ENCODE measurements around the gene MSL1. TPM values are rescaled to one million over a fixed set of nuclear protein-coding genes. Genes with fewer than 3 reads are reported as not detected.

MSL1 gene
- total and polyA plus RNA-seq, 9 of the 15 experiments (the other 6 are each of a cell fraction or from before 2014, with no cell fraction given): 13.8 to 120 (median 61.9) TPM

GRCh38 chr17:40113110-40113906, 8.5 kb upstream of the MSL1 start (continued):
- TF ChIP-seq PATZ1 (CRISPR knock-in tag; IDR thresholded peaks at IDR 0.05; ENCODE audit: borderline replicate concordance) (no peak), HDAC3 (IDR thresholded peaks at IDR 0.05; ENCODE audit: borderline replicate concordance, partially characterized antibody) (no peak), HMG20B (CRISPR knock-in tag; IDR thresholded peaks at IDR 0.05) (no peak), MED1 (CRISPR knock-in tag; IDR thresholded peaks at IDR 0.05; ENCODE audit: borderline replicate concordance) (no peak), FOXK2 (conservative IDR thresholded peaks at IDR 0.05 in 1 of 2, IDR thresholded peaks at IDR 0.05 in 1 of 2; ENCODE audit: low read depth in 2 of 2) (peak; percentile 87 to 91), E2F6 (IDR thresholded peaks at IDR 0.05; ENCODE audit: borderline replicate concordance in 1 of 2, extremely low read depth in 1 of 2, insufficient read depth in 1 of 2, insufficient read length in 1 of 2, low read depth in 1 of 2, low read length in 1 of 2, poor library complexity in 1 of 2, severe bottlenecking in 1 of 2) (peak; percentile 75 to 85), CBX2 (IDR thresholded peaks at IDR 0.05; ENCODE audit: insufficient read depth, low read length, poor library complexity, severe bottlenecking) (no peak), RBBP5 (IDR thresholded peaks at IDR 0.05; ENCODE audit: borderline replicate concordance, insufficient read depth, low read length, poor library complexity, severe bottlenecking) (no peak), HEY1 (CRISPR knock-in tag; IDR thresholded peaks at IDR 0.05; ENCODE audit: borderline replicate concordance) (no peak), KDM4B (IDR thresholded peaks at IDR 0.05; ENCODE audit: borderline replicate concordance in 2 of 2, low read depth in 1 of 2) (no peak), ZNF277 (CRISPR knock-in tag; IDR thresholded peaks at IDR 0.05; ENCODE audit: borderline replicate concordance) (no peak), BRCA1 (IDR thresholded peaks at IDR 0.05) (no peak), BRCA1 (CRISPR knock-in tag; IDR thresholded peaks at IDR 0.05) (no peak), ZFPM2 (CRISPR knock-in tag; IDR thresholded peaks at IDR 0.05) (no peak), CEBPB (tag; IDR thresholded peaks at IDR 0.05) (peak; percentile 96), CEBPG (CRISPR knock-in tag; IDR thresholded peaks at IDR 0.05) (no peak; the same call in 1 of the 2 replicates), CEBPG (tag; conservative IDR thresholded peaks at IDR 0.05 in 1 of 2, IDR thresholded peaks at IDR 0.05 in 1 of 2) (peak; percentile 76 to 82), IFI16 (CRISPR knock-in tag; IDR thresholded peaks at IDR 0.05) (0 out of 2 replicates have a peak, but pooled peaks have one; percentile 22), LARP7 (IDR thresholded peaks at IDR 0.05) (no peak), MTA1 (IDR thresholded peaks at IDR 0.05; ENCODE audit: borderline replicate concordance) (no peak), PREB (CRISPR knock-in tag; IDR thresholded peaks at IDR 0.05) (no peak)
